HG03025 (cell line): ENCODE measurements around the gene GALNT17.

Experiments used
- ATAC-seq: cut with Tn5 transposase; IDR thresholded peaks from one replicate; pipeline ENCODE4 v1.9.1; 2021; ENCODE audit warnings: mild to moderate bottlenecking, moderate library complexity; ENCODE audit not compliant: unreplicated experiment, low FRiP score

GALNT17 gene

DNA sequence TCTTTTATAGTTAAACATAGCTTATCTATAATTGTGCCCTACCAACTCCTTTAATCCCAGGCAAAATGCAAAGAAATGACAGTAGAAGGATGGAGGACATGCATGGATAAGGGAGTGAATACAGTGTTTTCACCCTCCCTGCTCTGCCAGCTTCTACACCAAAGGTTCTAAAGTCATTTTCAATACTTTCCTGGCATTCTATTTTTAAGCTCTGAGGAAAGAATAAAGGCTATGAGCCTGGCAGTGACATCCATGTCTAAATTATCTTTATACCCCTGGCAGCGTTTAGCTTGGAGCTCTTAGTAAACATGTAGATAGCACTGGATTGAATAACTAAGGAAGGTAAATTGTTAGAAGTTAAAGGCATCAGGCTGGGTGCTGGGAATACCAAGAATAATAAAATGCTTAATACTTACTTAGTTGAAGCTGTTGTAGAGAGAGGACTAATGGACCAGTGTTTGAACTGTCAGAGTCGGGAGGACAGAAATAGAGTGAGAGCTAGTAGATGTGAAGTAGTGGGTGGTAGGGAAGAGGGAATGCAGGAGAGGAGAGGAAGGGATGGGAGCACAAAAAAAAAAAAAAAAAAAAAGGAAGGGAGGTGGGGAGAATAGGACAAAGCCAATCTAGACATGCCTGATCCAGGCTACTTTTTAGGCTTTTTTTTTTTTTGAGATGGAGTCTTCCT is 518.9 kb downstream of the GALNT17 start:
- no peak for ATAC-seq

DNA sequence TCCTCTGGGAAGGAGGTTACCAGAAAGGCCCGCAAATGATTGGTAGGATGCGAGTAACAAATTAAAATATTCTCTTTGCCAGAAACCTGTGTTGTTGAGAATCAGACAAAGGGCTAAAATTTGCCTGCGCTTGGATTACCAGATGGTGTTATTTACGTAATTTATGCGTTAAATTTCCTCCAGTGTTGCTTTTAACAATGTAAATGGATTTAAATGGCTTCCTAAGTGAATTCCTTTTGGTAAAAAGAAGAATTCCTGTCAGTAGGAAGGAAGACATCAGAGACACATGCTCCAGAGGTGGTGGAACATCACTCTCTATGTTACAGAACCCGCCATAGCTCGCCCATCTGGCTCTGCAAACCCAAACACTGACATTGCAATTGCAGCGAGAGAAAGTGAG is 520.6 kb downstream of the GALNT17 start:
- ATAC-seq, result no peak

DNA sequence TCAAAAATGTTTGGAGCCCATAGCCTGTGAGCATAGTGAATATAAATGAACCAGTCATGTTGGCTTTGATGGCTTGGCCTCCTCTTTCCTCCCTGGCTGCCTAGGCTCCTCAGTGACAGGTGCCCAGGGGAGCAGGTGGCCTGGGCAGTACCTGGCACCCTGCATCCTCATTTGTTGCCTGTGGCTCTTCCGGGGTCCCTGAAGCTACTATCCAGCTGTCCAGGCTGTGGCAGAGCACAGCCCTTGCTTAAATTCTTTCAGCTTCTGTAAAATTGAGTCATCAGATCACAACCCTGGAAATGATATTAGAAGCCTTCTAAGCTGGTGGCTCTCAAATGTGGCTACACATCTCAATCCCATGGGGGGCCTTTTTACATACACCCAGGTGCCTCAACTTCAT is 525.4 kb downstream of the GALNT17 start:
- ATAC-seq, result no peak

DNA sequence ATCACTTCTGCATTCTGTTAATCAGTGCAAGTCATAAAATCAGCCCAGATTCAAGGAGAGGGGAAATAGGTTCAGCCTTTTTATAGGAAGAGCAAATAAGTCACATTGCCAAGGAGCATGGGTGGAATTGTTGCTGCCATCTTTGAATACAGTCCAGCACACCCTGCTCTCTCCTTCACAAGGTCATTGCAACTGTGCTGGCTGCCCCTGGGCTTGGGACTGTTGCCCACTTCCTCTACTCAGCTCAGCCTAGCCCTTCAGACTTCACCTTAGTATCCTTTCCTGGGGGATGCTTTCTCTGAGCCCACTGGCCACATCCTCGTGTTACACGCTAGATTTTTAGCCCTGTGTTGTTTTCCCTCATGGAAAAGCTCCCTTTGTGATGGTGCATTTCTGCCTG is 527.7 kb downstream of the GALNT17 start:
- no peak for ATAC-seq

DNA sequence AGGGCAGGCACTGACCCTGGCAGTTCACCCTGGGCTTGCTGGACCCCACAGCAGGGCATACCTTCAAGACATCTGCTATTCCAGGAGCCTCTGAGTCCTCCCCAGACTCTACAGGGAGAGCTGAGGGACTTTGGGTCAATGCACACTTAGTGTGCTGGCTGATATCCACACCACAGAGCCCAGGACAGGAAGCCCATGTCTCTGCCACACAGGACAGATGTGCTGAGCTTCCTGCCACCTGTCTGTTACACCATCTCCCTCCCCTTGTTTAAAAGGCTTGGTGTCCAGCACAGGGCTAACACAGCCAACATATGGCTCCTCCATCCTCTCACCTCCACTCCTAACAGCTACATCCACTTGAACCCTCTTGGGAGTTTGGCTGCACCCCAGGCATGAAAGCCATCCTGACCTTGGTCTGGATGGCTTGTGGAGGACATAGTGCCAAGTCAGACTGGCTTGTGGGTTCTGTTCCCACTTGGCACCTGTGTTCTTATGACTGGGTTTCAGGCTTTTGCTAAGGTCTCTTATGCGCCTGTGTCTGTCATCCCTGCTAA is 529.8 kb downstream of the GALNT17 start:
- ATAC-seq, result no peak

DNA sequence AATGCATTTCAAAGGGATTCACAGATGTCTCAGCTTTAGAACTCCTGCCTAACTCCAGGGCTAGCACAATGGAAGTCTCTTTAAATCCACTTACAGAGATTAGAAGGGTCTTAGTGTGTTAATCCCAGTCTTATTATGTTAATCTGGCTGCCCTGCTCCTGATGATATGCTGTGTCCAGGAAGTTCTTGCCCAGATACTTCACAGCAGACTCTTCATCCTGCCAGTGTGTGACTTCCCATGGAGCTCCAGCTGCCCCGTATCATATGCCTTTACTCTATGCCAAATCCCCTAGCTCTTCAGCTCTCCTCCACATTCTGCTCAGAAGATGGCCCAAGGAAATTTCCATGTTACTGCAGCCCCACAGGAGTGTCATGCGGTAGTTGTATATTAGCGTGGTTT is 533.8 kb downstream of the GALNT17 start:
- ATAC-seq, result no peak

DNA sequence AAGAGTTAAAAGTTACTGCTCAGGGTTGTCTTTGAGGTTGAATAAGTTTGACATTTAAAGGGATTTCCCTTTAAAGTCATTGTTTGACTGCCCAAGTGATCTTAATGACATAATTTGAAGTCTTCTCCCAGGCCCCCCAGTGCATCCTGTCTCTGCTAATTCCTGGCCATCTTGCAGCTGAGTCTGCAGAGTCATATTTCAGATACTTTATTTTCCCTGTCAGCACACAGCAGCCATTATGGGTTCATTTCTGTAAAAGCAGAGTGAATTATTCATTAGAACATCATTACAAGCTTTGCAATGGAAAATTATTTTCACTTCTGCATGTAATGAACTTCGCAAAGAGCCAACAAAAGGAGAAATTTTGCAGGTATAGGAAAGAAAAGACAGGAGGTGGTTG is 536.6 kb downstream of the GALNT17 start:
- no peak for ATAC-seq

DNA sequence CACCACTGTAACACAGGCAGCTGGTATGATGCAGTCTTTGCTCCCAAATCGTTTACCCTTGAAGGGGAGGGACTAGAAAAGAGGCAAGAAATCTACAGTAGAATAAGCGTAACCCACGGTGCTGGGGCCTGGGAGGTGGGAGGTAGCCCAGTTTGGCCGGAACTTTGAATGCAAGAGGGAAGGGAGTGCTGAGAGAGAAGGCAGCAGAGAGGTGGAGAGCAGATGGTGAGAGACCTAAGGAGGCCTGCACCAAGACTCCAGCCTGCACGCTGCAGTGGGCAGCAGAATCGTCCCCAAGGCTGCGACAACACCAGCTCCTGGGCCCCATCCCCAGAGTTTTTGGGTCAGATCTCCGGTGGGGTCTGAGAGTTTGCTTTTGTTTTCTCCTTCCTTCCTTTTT is 547.5 kb downstream of the GALNT17 start:
- no peak for ATAC-seq

DNA sequence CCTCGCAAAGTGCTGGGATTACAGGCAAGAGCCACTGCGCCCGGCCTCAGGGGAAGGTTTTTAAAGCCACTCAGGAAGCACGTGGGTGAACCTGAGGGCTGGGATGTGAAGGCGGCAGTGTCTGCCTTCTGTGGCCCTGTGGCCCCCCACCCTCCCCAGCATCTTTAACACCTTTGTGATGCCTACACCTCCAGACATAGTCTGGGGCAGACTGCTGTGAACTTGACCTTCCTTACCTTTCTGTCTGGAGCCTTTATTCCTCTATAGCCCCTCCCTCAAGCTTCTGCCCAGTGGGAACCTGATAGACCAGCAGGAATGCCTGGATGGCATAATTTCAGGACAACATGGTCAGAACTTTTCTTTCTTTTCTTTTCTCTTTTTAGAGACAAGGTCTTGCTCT is 550.2 kb downstream of the GALNT17 start:
- ATAC-seq, result no peak

DNA sequence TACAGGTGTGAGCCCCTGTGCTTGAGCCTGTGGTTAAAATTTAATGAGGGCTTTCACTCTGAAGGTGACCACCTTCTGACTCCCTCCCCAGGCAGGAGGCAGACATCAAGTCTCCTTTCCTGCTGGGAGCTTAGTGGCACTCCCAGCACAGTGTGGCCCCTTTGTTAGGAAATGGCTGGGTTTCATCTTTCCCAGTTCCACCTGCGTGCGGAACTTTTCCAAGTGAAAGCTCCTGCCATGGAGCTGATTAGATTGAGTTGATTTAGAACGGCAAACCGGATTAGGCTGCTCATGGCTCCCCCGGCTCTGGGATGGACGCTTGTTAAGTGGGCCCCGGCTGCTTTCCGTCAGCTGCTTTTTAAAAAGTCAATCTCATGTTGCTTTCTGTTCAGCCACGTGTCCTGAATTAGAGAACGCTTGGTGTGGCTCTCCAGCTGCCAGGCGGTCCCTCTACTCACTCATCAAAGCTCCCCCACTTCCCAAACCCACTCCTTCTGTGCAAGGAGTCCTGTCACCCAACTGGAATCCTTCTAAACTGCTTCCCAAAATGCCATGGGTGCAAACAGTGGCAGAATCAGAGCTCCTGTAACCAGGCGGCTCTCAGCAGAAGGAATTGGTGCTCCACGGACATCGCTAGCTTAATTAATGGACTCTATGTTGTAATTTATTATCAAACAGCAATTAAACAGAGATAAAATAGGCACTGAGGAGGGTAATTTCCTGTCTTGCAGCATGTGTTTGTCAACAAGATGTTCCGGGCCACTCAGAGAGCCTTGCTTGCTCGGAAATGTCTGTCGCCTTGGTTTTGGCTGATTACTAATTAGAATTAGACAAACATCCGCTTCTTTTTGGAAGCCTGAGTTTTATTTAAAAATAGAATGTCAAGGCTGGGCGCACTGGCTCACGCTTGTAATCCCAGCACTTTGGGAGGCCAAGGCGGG is 551.2 kb downstream of the GALNT17 start:
- no peak for ATAC-seq

DNA sequence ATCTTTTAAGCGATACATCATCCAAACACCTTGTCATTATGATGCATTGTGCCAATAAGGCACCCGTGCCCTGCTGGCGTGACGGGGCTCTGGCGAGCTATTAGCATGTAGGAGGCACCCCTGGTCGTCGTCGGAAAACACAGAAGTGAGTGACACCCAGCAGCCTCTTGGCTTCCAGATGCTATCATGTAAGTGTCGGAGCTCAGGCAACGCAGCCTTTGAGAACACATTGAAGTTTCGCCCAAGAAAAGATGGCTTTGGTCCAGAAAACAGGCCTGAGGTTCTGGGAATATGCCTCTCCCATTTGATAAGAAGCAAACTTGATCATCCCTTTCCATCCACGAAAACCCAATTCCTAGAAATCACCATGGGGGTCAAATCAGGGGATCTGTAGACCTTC is 555.3 kb downstream of the GALNT17 start:
- no peak for ATAC-seq

DNA sequence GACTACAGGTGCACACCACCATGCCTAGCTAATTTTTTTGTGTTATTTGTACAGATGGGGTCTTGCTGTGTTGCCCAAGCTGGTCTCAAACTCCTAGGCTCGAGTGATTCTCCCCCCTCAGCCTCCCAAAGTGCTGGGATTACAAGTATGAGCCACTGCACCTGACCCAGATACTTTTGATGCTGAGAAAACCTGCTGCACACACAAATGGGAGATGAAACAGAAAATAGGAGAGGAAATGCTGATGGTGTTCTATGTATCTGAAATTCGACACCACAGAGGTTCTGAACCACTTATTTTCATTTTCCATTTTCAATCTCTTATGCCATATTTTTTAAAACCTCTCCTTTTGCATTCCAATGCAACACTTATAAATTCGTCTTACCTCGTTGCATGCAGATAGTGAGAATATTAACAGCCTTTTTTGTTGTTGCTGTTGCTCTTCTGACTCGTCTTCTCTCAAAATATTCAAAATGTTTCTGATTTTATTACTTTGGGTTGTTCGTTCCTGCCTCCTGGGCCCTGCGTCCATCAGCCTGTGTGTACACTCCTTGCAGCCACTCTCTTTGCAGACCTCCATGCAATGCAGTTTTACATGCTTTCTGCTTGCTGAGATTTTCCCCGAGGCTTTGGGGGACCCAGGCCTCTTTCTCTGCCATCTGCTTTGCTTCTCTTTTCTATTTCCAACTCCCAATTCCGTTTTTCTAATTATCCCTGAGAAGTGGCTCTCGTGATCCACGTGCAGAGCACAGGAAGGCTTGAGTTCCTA is 556.1 kb downstream of the GALNT17 start:
- no peak for ATAC-seq

DNA sequence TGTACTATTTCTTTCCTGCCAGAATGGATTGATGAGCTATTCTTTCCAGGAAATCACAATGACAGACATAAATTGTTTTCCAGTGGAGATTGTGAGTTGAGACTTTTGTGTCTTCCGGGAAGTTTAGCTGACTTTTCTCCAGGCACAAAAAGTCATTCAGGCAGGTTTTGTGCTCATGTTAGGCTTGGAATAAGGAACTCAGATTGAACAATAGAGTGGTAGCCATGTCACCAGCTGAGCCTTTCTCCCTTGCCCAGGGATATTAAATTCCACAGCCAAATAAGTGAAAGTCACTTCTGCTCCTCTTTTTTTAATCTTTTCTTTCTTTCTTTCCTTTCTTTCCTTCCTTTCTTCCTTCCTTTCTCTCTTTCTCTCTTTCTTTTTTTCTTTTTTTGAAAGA is 559.6 kb downstream of the GALNT17 start:
- no peak for ATAC-seq

DNA sequence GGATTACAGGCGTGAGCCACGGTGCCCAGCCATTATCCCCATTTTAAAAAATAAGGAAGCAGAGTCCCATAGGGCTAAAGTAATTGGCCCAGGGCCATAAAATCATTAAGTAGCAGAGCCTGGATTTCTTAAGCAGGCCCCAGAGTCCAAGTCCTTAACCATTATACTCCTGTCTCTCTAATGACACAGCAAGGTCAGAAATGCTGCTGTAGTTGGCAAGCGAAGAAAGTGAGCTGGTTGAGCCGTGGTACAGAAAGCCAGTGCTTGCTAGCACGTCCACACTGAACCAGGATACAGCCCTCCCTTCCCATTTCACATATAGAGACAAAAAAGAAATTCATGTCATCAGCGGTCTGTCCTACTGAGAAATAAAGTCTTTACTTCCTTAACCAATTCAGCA is 562.7 kb downstream of the GALNT17 start:
- no peak for ATAC-seq

DNA sequence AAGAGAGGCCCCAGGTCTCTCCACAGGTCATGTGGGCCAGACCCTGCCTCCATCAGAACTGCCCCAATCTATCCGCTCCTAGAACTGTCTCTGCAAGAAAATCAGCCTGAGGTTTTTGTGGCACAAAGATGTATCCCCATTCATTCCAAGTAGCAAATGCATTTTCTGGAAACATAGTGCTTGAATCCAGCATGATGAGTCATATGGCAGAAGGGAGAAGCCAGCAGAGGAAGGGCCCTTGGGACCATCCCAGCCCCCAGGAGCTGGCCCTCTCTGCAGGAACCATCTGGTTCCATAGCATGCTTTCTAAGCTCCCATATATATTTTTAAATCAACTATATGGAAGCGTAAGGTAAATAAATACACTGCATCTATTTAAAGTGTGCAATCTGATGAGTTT is 563.2 kb downstream of the GALNT17 start:
- ATAC-seq, result no peak

DNA sequence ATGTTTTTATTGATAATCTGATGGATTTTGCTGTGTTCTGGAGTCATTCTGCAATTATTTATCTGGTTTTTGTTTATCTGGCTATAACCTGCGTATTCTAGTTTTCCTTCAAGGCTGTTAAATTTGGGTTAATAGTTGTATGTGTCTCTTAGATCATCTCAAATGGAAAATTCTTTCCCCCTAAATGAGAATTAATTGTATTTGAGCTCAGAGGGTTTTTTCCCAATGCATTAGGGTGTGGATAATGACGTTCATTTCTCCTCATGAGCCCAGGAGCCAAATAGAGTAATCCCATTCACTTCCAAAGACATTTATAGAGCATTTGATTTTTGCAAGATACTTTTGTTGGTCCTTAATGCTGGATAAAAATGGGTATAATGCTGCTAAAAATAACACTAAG is 564.6 kb downstream of the GALNT17 start:
- ATAC-seq, result no peak

DNA sequence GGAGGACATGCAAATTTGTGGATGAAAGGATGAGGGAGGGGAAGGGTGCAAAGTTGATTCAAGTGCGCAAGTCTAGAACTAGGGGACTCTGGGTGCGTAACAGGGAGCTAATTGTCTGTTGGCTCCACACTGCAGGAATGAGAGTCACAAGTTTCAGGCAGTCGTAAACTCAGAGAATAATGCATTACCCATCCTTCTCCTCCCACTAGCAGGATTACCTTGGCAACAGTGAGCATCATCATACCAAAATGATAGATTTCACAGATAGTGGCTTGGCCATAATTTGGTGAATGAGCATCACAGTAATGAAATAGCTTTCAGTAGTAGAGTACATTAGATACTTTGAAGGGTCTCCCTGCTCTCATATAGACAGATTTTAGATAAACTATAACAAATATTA is 565.5 kb downstream of the GALNT17 start:
- ATAC-seq, result no peak

DNA sequence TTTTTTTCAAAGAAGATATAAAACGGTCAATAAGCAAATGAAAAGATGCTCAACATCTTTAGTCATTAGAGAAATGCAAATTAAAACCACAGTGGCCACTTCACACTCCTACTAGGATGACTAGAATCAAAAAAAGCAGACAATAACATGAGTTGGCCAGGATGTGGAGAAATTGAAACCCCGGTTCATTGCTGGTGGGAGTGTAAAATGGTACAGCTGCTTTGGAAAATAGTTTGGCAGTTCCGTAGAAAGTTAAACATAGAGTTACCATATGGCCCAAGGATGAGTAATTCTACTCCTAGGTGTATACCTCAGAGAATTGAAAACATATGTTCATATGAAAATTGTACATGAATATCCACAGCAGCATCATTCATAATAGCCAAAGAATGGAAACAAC is 573.3 kb downstream of the GALNT17 start:
- no peak for ATAC-seq

DNA sequence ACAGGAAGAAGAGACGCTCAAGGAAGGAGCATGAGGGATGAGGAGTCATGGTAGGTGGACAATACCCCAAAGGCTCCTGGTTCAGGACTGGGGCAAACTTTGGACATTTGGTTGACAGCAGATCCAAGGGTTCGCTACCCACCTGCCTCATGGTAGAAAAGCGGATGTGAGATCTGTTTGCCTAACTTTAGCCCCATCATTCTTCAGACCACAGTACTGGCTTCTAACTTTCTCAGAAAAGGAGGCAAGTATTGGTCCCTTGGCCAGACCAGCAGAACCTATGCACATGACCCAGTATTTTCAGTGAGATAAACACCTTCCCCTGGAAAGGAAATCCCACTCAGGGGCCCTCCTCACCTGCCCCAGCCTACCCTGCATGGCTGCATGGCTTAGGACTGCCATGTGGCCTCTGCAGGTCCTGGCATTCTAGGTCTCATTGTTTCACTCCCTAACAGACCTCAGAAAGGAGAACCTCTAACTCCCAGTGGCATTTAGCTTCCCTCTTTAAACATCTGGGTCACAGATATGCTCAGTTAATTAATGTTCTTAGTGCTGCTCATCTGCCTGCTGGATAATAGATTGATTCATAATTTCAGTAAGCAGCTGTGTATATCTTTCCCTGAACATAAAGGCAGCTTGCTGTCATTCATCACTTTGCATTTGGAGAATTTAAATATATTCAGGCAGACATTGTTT is 574.1 kb downstream of the GALNT17 start:
- no peak for ATAC-seq

DNA sequence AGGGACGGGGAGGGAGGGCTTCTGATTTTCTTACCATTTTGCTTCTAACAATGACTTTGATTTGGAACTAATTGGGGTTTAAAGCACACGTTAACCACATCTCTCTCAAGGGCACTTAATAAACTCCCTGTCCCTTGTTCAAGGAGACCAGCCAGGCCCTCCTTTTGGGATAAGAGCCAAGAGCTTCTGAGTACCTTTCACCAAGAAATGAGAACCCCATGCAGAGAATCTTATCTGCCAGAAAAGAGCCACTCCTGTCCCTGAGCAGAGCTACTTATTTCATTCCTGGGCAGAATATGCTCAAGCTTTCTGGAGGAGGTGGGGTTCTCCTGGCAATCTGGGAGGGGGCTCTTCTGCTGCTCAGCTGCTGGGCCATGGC is 574.6 kb downstream of the GALNT17 start:
- ATAC-seq, result no peak
